ENCODE measurements around the gene RUVBL2.

RUVBL2 gene

GRCh38 chr19:48959341-48960239, 34.1 kb upstream of the RUVBL2 start:
- TF ChIP-seq CTCF (IDR thresholded peaks at IDR 0.05; ENCODE audit: low read depth, low read length) = no peak
- no peak for DNase-seq (ENCODE audit: extremely low read depth, low read depth)

- DNase-seq (ENCODE audit: extremely low read depth, low read depth) = no peak
- no peak for TF ChIP-seq CTCF (IDR thresholded peaks at IDR 0.05; ENCODE audit: low read depth, low read length)
Observed at GRCh38 chr19:48961051-48961649, 32.5 kb upstream of the RUVBL2 start.

GRCh38 chr19:48961673-48962028, 32.0 kb upstream of the RUVBL2 start:
- TF ChIP-seq CTCF (IDR thresholded peaks at IDR 0.05; ENCODE audit: low read depth, low read length) = no peak

GRCh38 chr19:48962029-48962848, 31.4 kb upstream of the RUVBL2 start:
- TF ChIP-seq CTCF (IDR thresholded peaks at IDR 0.05; ENCODE audit: low read depth, low read length) = no peak
- DNase-seq (ENCODE audit: extremely low read depth, low read depth) = no peak

More at GRCh38 chr19:48961673-48962028, 32.0 kb upstream of the RUVBL2 start:
- no peak for DNase-seq (ENCODE audit: extremely low read depth, low read depth)

GRCh38 chr19:48962849-48963165, 30.9 kb upstream of the RUVBL2 start:
- DNase-seq (ENCODE audit: extremely low read depth, low read depth) = no peak
- TF ChIP-seq CTCF (IDR thresholded peaks at IDR 0.05; ENCODE audit: low read depth, low read length) = no peak

- DNase-seq (ENCODE audit: extremely low read depth, low read depth) = no peak
- no peak for TF ChIP-seq CTCF (IDR thresholded peaks at IDR 0.05; ENCODE audit: low read depth, low read length)
Observed at GRCh38 chr19:48963371-48964204, 30.1 kb upstream of the RUVBL2 start.
